GM18868 (cell line): ENCODE results near the gene TBX2.

Experiments used
- ATAC-seq: cut with Tn5 transposase; IDR thresholded peaks from one replicate; pipeline ENCODE4 v1.9.1; 2021; ENCODE audit warnings: mild to moderate bottlenecking, moderate library complexity; ENCODE audit not compliant: unreplicated experiment

TBX2 gene

DNA sequence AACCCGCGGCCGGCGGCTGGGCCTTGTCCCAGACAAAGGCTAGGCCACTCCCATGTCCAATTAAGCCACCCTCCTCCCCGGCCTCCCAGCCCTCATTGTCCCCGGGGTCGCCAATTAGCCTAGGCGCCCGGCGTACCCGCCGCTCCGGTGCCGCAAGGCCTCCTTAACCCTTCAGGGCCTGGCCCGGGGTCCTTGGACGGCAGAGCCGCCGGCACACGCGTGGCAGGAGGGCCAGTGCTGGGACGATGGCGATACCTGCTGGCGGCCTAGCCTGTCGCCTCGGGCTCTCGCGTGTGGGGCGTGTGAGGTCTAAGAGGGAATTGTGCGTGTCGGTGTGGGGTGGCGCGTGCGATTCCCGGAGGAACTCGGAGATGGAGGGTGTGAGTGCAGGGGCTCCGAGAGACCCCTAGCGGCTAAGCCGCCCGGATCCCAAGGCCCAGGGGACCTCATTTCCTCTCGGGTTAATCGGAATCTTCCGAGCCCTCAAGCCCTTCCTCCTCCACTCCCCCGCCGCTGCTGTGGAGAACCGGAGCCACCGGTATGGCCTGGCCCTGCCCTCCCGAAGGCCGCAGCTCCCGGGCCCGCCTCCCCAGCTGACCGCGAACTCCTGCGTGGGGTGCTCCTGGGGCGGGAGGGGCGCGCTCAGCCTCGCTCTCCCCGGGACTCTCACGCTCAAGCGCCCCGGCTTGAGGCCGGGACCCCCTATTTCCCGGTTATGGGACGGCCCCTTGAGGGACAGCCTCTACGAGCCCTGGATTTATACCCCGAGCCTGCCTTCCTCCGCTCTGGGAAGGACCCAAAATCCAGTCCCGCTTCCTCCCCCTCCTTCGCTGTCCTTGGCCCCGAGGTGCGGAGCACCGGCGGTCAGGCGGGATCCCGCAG, 11.9 kb downstream of the TBX2 start:
- ATAC-seq = peak; percentile 9

DNA sequence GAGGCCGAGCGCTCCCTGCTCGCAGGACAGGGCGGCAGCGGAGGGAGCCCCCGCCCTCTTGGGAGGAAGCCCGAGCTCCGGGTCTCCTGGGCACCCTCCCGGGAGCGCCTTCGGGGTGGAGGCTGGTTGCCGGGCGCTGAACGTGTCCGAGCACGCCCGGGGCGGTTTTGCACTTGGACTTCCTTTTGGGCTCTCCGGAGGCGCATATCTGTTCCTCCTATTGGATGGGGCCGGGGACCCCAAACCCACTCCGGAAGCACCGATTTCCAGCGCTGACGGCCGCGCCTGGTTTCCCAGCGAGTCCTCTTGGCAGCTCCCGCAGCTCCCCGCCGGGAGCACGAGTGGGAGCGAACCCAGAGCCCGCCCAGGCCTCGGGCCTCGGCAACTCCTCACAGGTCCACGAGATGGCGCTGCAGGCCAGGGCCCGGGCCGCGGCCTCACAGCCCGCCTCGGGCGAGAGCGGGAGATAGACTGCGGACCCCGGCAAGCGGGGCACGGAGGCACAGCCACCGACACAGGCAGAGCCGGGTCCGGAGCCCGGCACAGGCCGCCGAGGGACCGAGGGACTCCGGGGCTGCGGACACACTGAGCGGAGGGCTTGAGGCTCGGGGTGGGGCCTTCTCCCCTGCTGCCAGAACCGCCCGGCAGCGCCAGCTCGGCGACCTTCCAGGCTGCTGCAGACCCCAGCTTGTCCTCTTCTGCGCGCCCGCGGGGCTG, 12.7 kb downstream of the TBX2 start:
- peak; percentile 66 for ATAC-seq

DNA sequence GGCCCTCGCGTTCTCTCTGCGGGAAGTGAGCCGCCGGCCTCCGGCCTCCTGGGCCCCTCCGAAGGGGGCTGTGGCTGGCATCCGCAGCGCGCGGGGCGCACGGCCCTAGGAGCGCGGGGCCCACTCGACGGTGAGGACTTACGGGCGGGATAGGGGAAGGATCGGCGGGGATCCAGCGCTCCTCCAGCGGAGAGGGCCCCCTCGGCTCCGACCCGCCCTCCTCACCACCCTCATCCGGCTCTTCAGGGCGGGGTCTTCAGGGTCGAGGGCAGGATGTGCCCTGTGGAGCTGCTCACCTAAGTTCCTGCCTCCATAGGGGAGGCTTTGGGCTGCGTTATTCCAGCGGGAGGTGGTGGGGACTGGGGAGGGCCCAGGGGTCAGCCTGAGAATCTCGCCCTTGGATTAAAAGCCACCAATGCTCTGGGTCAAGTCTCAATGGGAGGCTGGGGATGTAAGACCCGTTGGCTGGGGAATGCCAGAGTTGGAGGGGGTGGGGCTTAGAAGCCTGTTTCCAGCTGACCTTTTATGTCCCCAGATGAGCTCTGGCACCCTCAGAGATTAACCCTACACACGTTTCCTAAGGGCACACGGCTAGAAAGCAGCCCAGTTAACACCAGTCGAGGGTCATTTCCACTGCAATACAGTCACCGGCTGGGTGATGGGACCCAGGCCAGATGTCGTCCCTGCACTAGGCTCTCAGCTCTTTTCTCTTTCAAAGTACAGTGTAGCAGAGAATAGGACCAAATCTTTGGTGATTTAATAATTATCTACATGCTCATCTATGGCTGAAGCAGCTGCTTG, 13.4 kb downstream of the TBX2 start:
- ATAC-seq = no peak

DNA sequence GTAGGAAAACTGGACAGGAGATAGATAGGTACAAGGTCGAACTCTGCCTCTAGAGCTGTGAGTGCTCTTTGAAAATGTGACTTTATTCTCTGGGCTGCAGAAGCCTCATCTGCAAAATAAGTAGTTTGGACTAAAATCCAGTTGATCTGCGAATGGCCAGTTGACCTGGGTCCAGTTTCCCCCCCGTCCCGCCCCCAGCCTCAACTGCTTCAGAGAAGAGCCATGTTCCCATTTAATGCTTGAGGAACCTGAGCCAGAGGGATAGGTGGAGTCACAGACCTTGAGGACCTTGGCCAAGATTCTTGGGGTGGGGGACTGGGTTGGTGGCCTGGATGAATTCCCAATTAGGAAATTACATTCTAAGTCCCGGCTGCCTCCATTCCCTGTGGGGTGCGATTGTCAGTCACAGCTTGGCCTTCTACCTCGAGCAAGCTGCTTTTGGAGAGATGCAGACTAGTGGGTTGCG, 14.1 kb downstream of the TBX2 start:
- no peak for ATAC-seq

DNA sequence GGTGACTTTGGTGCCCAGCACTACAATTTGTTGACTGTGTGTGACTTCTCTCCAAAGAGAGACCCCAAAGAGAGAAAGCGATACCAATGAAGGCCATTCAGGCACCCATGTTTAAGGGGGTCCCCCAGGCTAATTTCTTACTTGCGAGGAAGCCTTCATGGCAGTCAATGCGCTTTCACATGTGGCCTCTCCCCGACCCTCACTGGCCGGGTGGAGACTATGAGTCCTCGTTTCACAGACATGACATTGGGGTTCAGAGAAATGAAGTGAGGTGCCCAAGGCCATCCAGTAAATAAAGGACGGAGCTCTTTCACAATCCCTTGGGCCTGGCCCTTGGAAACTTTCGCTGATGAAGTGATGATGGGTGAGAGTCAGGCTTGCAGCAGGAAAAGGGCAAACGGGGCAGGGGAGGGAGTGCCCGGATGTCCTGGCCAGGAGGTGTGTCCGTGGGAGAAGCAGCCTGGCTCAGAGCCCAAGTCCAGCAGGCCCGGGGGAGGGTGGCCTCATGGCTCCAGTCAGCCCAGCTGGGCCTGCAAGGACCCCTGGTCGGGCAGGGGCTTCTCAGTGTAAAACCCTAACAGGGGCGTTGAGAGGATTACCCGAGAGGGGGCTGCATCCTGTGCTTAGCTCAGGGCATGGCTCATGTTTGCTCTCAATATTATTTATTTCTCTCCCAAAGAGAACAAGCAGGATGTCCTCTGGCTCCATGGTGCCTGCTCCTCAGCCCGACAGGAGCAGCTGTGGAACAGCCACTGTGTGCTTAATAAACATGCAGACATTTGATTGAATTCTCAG, 14.7 kb downstream of the TBX2 start:
- ATAC-seq = no peak

DNA sequence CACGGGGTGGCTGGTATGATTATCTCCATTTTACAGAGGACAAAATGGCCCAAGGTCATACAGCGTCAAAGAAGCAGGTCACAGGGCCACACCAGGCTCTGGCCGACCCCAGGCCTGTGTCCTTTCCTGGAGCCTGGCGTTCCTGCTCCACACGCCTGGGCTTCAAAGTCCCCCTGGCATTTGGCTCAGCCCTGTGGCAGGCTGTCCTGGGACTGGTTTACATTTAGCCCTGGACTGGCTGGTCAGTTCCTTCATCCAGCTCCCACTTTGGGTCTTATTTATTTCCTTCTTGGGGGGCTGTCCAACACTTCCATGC, 15.3 kb downstream of the TBX2 start:
- no peak for ATAC-seq

DNA sequence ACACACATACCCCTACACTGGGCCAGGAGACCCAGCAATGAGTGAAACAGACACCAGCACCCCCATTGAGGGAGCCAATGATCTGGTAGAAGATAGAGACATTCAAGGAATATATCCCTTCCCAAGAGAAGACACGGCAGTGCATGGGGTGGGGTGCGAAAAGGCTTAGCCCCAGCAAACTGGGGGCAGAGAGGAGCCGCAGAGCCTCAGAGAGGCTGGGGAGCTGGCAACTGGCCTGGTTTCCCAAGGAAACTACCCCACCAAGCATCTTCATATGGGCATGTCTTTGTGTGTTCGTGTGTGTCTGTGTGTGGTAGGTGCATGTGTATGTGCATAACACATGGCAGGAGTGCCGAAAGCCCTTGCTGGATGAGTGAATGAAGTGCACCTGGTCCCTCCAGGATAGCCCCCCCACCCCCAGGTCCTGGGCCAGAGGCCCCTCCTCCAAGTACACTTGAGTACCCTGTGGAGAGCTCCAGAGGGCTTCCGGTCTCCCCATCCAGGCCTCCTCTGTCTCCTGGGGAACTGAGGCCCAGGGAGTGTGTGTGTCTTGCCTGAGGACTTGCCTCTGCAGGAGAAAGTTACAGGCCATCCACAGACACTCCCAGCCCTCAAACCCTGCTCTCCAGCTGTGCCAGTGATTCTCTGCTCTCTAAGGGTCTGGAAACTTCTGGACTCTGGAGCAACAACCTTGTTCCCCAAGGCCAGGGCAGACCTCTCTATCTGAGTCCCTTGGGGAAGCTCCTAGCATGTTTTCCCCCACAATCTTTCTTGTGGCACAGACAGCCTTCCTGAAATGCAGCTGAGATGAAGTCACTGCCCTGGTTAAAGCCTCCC, 15.9 kb downstream of the TBX2 start:
- ATAC-seq = no peak

DNA sequence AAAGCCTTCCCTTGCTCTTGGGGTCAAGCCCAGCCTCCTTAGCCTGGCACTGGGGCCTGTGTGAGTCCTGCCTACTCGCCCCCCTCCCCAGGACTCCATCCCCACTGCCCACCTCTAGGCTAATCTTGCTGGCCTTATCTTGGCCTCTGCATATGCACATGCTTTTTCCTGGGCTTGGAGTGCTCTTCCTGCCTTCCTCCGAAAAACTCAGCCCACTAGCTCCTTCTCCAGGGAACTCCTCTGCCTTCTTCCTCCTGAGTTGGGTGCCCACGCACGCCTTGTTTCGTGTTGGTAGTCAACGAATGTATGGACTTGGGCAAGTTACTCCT, 16.5 kb downstream of the TBX2 start:
- ATAC-seq = no peak

DNA sequence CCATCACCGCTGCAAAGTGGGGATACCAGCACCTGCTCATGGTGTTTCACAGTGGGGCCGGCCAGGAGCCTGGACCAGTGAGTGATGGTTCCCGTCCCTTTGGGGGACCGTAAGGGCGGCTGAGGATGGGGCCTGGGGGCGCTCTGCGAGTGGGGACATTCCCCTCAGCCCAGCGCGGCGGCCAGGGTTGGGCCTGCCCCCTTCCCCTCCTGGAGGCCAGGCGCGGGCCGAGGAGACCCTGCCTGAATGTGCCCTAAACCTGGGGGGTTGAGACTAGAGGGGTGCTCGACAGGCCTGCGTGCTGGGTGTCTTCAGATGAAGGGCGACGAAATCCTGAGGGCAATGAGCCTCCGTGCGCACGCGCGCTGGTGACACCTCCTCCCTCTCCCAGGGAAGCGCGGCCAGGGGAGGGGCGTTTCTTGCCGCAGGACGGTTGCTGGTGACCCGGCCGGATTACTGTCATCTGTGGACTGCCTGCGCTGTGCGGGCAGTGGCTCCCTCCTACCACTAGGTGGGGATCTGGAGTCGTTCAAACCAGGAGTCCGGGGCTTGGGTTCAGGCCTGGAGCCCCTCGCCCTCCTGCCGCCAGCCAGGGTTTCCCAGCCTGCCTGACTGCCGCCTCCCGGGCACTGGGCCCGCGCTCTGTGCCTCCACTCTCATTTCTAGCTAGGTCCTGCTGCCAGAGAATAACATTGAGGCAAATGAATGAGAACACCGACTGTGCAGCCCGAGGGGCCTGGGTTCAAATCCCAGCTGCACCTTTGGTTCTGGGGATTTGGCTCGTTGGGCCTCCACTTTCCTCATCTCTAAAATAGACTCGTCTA, 17.1 kb downstream of the TBX2 start:
- peak; percentile 48 for ATAC-seq

DNA sequence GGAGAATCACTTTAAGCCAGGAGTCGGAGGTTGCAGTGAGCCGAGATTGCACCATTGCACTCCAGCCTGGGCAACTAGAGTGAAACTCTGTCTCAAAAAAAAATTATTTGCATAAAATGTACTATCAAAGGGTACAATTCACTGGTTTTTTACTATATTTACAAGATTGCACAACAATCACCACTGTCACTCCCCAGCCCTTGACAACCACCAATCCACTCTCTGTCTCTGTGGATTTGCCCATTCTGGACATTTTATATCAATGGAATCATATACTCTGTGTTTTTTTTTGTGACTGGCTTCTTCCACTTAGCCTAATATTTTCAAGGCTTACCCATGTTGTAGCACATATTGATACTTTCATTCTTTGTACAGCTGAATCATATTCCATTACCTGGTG, 18.8 kb downstream of the TBX2 start:
- ATAC-seq = no peak

DNA sequence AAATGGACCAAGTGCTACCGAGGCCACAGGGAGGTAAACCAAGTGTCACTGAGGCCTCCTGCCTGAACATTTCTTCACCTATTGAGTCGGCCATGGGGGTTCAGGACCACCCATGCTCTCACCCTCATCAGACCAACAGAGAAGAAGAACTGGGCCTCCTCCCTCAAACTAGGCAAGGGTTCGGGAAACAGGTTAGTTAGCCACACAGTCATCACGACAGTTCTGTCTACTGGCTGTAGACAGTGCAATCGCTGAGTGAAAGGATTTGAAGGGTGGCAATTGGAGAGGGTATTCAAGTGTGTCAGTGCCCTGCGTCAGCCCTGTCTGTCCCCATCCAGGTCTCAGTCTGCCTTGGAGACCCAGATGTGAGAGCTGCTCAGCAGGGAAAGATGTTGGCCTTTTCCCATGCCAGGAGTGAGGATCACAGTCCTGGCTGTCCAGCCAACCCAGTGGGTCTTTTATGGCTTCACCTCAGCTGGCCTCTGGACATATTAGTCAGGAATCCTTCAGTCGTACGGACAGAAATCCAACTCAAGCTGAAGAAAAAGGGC, 19.9 kb downstream of the TBX2 start:
- ATAC-seq = no peak

DNA sequence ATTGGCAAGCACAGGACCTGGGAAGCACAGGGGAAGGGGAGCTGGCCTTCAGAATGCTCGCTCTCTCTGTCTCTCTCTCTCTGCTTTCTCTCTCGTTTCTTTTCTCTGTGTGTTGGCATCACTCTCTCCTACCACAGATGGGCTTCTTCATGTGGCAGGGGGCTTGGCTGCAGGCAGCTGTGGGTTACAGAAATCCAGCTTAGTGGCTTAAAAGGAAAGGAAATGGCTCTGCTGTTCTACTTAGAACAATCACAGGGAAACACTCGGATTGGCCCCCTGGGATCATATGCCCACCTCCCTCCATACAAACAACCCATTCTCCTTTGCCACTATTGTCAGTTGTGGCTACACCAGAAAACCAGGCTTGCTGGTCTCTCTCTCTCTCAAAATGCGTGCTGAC, 20.4 kb downstream of the TBX2 start:
- no peak for ATAC-seq

DNA sequence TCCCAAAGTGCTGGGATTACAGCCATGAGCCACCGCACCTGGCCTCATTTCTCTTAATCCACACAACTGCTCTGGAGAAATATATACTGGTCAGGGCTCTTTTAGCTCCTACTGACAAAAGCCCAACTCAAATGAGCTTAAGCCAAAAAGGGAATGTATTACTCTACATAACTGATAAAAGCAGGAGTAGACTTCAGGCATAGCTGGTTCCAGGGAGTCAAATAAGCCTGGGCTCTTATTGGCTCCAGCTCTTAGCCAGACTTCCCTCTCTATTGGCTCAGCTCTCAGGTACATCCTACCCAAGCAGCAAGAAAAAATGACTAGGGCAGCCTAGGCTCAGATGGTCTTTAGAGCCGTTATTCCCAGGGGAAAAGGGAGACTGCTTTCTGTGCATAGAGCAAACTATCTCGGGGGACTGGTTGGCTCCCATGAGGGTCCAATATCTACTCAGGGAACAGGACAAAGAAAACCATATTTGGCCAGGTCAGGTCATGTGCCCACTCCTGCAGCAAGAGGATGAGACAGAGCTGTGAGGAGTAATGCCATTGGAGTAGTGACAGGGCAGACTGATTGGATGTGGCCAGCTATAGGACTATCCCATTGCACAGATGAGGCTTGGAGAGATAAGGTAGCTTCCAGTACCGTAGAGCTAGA, 21.2 kb downstream of the TBX2 start:
- no peak for ATAC-seq

DNA sequence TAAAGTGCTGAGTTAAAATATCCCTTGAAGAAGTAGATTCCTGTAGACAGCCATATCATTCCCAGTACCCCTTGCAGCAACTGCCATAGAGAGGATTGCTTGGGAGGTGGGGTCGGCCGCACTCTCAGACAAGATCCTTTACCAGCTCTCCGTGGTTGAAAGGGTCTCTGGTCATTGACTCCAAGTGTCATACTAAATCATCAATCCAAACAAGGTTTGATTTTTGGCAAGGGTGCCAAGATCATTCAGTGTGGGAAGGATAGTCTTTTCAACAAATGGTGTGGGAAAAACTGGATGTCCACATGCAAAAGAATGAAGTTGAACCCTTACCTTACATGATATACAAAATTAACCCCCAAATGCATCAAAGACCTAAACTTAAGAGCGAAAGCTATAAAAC, 21.8 kb downstream of the TBX2 start:
- ATAC-seq = no peak

DNA sequence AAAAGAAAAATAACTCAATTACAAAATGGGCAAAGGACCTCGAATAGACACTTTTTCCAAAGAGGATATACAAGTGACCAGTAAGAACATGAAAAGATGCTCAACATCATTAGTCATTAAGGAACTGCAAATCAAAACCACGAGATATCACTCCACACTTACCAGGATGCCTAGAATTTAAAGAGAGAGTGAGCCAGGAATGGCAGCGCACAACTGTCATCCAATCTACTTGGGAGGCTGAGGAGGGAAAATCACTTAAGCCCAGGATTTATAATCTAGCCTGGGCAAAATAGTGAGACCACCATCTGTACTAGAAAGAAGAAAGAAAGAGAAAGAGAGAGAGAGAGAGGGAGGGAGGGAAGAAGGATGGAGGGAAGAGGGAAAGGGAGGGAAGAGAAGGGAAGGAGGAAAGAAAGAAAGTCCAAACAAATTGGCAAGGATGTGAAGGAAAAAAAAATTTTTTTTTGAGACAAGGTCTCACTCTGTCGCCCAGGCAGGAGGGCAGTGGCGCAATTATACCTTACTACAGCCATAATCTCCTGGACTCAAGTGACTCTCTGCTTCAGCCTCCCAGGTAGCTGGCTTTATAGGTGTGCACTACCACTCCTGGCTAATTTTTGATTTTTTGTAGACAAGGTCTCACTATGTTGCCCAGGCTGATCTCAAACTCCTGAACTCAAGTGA, 22.6 kb downstream of the TBX2 start:
- no peak for ATAC-seq

DNA sequence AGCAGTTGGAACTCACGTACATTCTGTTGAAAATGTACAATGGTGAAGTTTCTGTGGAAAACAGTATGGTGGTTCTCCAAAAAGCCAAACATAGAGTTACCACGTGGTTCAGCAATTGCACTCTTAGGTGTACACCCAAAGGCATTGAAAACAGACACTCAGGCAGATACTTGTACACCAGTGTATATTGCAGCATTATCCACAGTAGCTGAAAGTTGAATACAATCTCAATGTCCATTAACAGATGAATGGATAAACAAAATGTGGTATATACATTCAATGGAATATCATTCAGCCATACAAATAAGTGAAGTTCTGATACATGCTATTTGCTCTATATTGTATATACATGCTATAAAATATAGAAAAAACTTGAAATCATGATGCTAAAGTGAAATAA, 23.2 kb downstream of the TBX2 start:
- no peak for ATAC-seq

DNA sequence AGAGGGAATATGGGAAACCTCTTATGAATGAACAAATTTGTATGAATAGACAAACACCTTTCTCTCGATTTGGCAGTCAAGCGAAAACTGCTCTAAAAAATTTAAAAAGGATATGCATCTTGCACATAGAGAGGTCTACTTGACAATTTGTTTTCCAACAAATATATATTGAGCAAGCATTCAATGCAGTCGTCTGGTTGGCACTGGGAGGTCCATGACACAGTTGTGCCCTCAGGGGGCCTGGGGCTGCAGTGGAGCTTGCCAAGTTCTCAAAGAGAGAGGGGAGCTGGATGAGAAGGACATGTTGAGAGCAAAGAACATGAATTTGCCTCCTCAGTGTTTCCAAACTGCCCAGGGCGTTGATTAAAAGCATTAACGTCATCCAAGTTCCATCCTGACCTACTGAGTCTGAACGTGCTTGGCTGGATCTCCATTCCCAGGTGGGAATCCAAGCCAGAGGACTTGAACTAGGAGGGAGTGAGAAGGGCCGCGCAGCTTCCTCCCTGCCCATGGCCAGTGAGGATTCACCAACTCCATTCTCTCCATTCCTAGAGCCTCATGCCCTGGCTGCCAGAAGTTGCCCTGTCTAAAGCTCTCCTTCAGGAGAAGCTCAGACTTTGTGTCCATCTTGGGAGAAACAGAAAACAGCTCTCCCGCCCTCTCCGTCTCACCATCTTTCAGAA, 24.5 kb downstream of the TBX2 start:
- ATAC-seq = no peak
